CD4-positive, alpha-beta T cell (primary cell): ENCODE data around the gene NADK2. TPM values are rescaled to one million over a fixed set of nuclear protein-coding genes. Genes with fewer than 3 reads are reported as not detected.
A peak's percentile ranks its signal among the peaks of the same experiment; 100 is the strongest.

Experiments
- ATAC-seq: fragments of 200-7000 bp; cut with Tn5 transposase; one replicate; pipeline ENCODE4 v1.10.0; 2022; ENCODE audit warnings: mild to moderate bottlenecking; ENCODE audit not compliant: poor library complexity
- CTCF ChIA-PET: fragments of 350-600 bp; sonication (Branson Sonifier 250); formaldehyde crosslinking; loops from one replicate; lab custom pipeline; 2021; ENCODE audit warnings: antibody characterized with exemption, inconsistent platforms; lab: Charles Lee
- POLR2A ChIA-PET: fragments of 350-600 bp; sonication (Branson Sonifier 250); formaldehyde crosslinking; loops from one replicate; lab custom pipeline; 2021; ENCODE audit warnings: antibody characterized with exemption, inconsistent platforms; lab: Charles Lee
- DNase-seq, 14 experiments: peaks; one replicate each; pipeline ENCODE4 v3.0.0-alpha.2; 2013 to 2020; ENCODE audit warnings: mixed read lengths in 2 of 14
- H3K27ac ChIP-seq, 2 donors: one replicate each; pipeline versions ENCODE4 v1.5.1 to v1.7.0; 2013; ENCODE audit warnings: low read length in 2 of 2, low read depth in 1 of 2, mild to moderate bottlenecking in 1 of 2
- H3K27me3 ChIP-seq, 2 experiments: 1 replicate in 1 of 2; 2 replicates in 1 of 2; pipeline versions ENCODE4 v1.6.1 to v1.7.0; 2013; ENCODE audit warnings: low read length in 2 of 2, control low read depth in 1 of 2, mild to moderate bottlenecking in 1 of 2, moderate library complexity in 1 of 2; ENCODE audit not compliant: insufficient read depth in 2 of 2, control insufficient read depth in 1 of 2
- H3K36me3 ChIP-seq: one replicate; pipeline ENCODE4 v1.6.1; 2013; ENCODE audit warnings: low read length, control low read depth; ENCODE audit not compliant: insufficient read depth
- H3K4me1 ChIP-seq: one replicate; pipeline ENCODE4 v1.6.1; 2013; ENCODE audit warnings: low read length, control low read depth; ENCODE audit not compliant: insufficient read depth
- H3K4me3 ChIP-seq: one replicate; pipeline ENCODE4 v1.5.1; 2013; ENCODE audit warnings: mild to moderate bottlenecking, low read length, moderate library complexity
- H3K9me3 ChIP-seq, 2 experiments: 1 replicate in 1 of 2; 2 replicates in 1 of 2; pipeline versions ENCODE4 v1.6.1 to v1.7.0; 2013; ENCODE audit warnings: low read length in 2 of 2, mild to moderate bottlenecking in 2 of 2, control low read depth in 1 of 2, moderate library complexity in 1 of 2; ENCODE audit not compliant: control insufficient read depth in 1 of 2, insufficient read depth in 1 of 2
- H3K27ac Mint-ChIP-seq: one replicate; pipeline ENCODE4 v1.8.0; 2020; ENCODE audit warnings: mixed read lengths
- H3K27me3 Mint-ChIP-seq: one replicate; pipeline ENCODE4 v1.8.0; 2021; ENCODE audit warnings: mixed read lengths
- H3K36me3 Mint-ChIP-seq: one replicate; pipeline ENCODE4 v1.8.0; 2021; ENCODE audit warnings: low read depth, mixed read lengths
- H3K4me1 Mint-ChIP-seq: one replicate; pipeline ENCODE4 v1.8.0; 2021; ENCODE audit warnings: low read depth, mixed read lengths
- H3K4me3 Mint-ChIP-seq: one replicate; pipeline ENCODE4 v1.8.0; 2020; ENCODE audit warnings: mild to moderate bottlenecking, mixed read lengths
- H3K9me3 Mint-ChIP-seq: one replicate; pipeline ENCODE4 v1.8.0; 2020; ENCODE audit warnings: mixed read lengths
- CTCF ChIP-seq: fragments of 200-600 bp; IDR thresholded peaks from one replicate; pipeline ENCODE4 v1.8.0; 2022; ENCODE audit warnings: antibody characterized with exemption, mild to moderate bottlenecking
- intact Hi-C, 2 experiments: fragments of 100-400 bp; cut with DNase I in 1 of 2; cut with micrococcal nuclease in 1 of 2; formaldehyde crosslinking; loops; one replicate each; pipeline versions ENCODE4 v1.15.1 to v1.9.0; 2023 to 2025; cut with DNase I, micrococcal nuclease
- total RNA-seq, 174 experiments: library from RNA in 2 of 174; stranded (reverse) in 2 of 174; gene quantifications; one replicate each; pipeline ENCODE4 v1.2.3 and lab custom pipeline; 2021 to 2026

NADK2 gene
- total RNA-seq, 2 experiments from 2014 or later = 12.5 to 13.3 TPM

GRCh38 chr5:36153298-36153677 is 88.4 kb downstream of the NADK2 start:
- no peak overlapping the region for H3K27ac Mint-ChIP-seq
- peaks cover 30% of the 10 kb centered on the region for H3K4me1 ChIP-seq
- intact Hi-C loops = loop anchor here (2.0 to 10.0 kb wide), 7 partner anchors 88 to 1318 kb away; partner anchors contain the start of genes BRIX1 (in 1 of the 2), DNAJC21 (in 1 of the 2), NADK2 (in 1 of the 2) and NIPBL (in 1 of the 2)

GRCh38 chr5:36152324-36153297 is 89.1 kb downstream of the NADK2 start:
- no peaks in the 10 kb centered on the region for H3K9me3 ChIP-seq
- no peaks in the 10 kb centered on the region for H3K9me3 Mint-ChIP-seq
- ATAC-seq (no peak), DNase-seq (no peak)
- H3K27ac Mint-ChIP-seq = peak overlapping the region; percentile 86
- no peak for TF ChIP-seq CTCF
- peaks cover 58% of the 10 kb centered on the region for H3K36me3 Mint-ChIP-seq
- H3K27me3 Mint-ChIP-seq = no peaks in the 10 kb centered on the region
- H3K4me1 ChIP-seq = peaks cover 30% of the 10 kb centered on the region
- H3K27ac ChIP-seq = peak overlapping the region in 1 of 2 donors; percentile 36
- peak overlapping the region; percentile 92 for H3K4me3 ChIP-seq
- intact Hi-C loops = loop anchor here (2.0 to 10.0 kb wide), 7 partner anchors 88 to 1318 kb away; partner anchors contain the start of genes BRIX1 (in 1 of the 2), DNAJC21 (in 1 of the 2), NADK2 (in 1 of the 2) and NIPBL (in 1 of the 2)
- ChIA-PET CTCF (interaction anchor here (0.6 to 3.8 kb wide), 5 partner anchors 13 to 1227 kb away, joined by 3 to 23 read pairs (median 4); partner anchors contain the start of genes NADK2 and WDR70), POLR2A (interaction anchor here (0.9 to 3.7 kb wide), 9 partner anchors 8 to 1237 kb away, joined by 3 to 49 read pairs (median 4); partner anchors contain the start of genes BRIX1, DNAJC21, NADK2 and NIPBL)
- peaks cover 14% of the 10 kb centered on the region for H3K36me3 ChIP-seq
- H3K4me3 Mint-ChIP-seq = peak overlapping the region; percentile 95
- H3K27me3 ChIP-seq = no peaks in the 10 kb centered on the region
- H3K4me1 Mint-ChIP-seq = peaks cover 68% of the 10 kb centered on the region

More at GRCh38 chr5:36153298-36153677, 88.4 kb downstream of the NADK2 start:
- H3K9me3 ChIP-seq = no peaks in the 10 kb centered on the region
- peaks cover 20% of the 10 kb centered on the region for H3K36me3 ChIP-seq
- Mint-ChIP-seq H3K27me3 (no peaks in the 10 kb centered on the region), H3K4me1 (peaks cover 62% of the 10 kb centered on the region), H3K36me3 (peaks cover 65% of the 10 kb centered on the region), H3K4me3 (peak overlapping the region; percentile 85), H3K9me3 (no peaks in the 10 kb centered on the region)
- H3K27me3 ChIP-seq = no peaks in the 10 kb centered on the region
- no peak overlapping the region for H3K27ac ChIP-seq
- CTCF ChIA-PET = interaction anchor here (0.7 to 3.8 kb wide), 3 partner anchors 13 to 1226 kb away, joined by 3 to 23 read pairs (median 4); partner anchors contain the start of genes NADK2 and WDR70
- DNase-seq = no peak
- no peak for ATAC-seq
- POLR2A ChIA-PET = interaction anchor here (3.1 to 3.7 kb wide), 2 partner anchors 723 to 1224 kb away, joined by 15 to 19 read pairs; partner anchors contain the start of genes DNAJC21 and NIPBL
- no peak overlapping the region for H3K4me3 ChIP-seq
- TF ChIP-seq CTCF = no peak
